GM21723 (cell line): Measurements from ENCODE around the gene PCAT6.
A peak's percentile ranks its signal among the peaks of the same experiment; 100 is the strongest.
"Not testable (repeated sequence)": the region's sequence is repeated elsewhere in the genome, so short reads cannot be mapped to it uniquely, and the experiment has no call there.

Experiments used
- ATAC-seq: cut with Tn5 transposase; IDR thresholded peaks from one replicate; pipeline ENCODE4 v1.9.1; 2021; ENCODE audit warnings: mild to moderate bottlenecking, moderate library complexity; ENCODE audit not compliant: unreplicated experiment

Gene PCAT6

DNA sequence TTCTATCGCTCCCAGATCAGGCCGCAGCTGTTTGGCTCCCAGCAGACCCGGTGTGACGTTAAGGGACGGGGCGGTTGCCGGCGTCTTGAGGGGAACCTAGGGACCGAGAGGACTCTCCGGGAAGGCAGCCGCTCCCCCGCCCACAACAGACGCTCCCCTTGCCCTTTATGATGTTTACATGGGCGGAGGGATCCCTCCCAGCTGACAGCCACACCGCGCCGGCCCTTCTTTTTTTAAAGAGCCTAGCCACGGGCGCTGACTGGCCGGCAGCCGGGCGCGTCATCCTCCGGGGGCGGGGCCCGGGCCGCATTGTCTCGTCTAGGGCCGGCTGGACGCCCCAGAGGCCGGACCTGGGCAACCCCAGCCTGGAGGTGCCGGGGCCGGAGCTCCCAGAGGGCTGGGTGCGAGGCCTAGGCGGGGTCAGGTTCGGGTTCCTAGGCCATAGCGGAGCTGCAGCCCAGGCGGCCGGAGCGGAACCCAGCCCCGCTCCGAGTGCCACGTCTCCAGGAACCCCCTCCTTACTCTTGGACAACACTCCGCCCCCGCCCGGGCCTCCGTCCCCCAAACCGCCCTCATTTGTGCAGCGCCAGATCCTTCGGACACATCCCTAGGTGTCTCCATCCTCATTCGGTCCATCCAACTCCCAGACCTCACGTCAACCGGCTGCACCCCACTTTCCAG lies at the start of gene PCAT6:
Gene PCAT6 (plus strand): TSS at position 340 of the 681 bp plus-strand sequence.
- ATAC-seq: peak; percentile 71

DNA sequence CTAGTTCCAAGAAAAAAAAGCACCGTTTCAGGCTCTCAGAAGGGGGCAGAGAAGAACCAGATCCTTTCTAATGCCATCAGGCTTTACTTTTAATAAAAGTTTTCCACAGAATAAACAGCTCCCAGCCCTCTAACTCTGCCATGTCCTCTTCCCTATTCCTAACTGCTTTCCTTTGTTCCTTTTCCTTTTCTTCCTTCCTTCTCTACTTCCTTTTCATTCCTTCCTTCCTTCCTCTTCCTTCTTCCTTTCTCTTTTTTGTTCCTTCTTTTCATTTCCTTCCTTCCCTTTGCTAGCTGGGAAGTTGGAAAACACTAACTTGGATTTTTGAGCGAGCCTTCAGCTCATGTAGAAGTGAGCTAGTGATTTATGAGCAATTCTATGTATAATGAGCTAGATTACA lies 48.7 kb upstream of the PCAT6 start:
- no peak for ATAC-seq

DNA sequence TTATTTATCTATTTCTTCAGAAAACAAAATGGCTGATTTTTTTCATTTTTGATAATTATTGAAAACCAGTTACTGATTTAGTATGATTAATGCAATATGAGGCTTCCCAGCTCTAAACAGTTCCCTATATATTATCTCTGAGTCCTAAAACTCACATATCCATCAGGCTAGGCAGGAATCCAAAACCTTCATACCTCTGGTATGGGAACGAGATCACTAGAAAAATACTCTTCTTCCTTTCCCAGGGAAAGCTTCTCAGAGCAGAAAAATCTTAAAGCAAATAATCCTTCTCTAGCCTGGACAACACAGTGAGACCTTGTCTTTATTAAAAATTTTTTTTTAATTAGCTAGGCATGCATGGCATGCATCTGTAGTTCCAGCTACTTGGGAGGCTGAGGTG lies 45.0 kb upstream of the PCAT6 start:
- no peak for ATAC-seq

DNA sequence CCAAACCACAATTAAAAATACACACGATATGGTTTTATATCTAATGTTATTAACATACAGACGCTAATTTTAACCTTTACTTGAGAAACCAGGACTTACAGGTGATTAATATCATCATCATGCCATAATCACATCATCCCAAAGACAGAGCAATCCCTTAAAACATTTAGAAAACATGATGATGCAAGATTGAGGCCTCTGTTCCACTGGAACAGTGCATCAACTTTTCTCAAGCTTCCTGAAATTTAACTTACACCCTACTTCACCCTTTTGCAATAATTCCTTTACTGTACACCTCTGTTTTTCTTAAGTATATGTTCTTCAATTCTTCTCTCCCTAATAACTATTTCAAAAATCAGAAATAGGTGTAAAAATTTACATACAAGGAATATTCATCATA lies 40.6 kb upstream of the PCAT6 start:
- no peak for ATAC-seq

DNA sequence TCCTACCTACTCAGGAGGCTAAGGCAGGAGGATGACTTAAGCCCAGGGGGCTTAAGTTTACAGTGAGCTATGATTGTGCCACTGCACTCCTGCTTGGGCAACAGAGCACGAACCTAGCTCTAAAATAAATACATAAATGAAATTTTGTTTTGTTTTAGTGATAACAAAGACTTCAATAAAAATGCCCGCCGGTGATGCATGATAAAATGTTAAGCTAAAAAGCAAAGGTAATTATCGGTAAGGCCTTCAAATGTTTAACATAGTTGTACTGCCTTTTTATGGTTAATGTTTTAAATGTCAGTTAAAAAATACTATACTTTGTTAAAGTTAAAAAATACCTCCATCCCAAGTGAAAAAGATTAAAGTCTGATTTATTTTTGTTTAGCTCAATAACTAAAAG lies 29.6 kb upstream of the PCAT6 start:
- ATAC-seq: no peak

DNA sequence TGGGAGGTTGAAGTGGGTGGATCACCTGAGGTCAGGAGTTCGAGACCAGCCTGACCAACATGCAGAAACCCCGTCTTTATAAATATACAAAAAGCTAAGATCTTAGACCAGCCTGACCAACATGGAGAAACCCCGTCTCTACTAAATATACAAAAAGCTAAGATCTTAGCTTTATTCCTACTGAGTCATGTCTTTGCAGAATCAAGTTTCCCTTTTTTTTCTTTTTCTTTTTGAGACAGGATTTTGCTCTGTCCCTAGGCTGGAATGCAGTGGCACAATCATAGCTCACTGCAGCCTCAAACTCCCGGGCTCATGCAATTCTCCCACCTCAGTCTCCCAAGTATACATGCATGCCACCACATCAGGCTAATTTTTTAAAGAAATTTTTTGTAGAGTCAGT lies 23.9 kb upstream of the PCAT6 start:
- ATAC-seq: no peak

DNA sequence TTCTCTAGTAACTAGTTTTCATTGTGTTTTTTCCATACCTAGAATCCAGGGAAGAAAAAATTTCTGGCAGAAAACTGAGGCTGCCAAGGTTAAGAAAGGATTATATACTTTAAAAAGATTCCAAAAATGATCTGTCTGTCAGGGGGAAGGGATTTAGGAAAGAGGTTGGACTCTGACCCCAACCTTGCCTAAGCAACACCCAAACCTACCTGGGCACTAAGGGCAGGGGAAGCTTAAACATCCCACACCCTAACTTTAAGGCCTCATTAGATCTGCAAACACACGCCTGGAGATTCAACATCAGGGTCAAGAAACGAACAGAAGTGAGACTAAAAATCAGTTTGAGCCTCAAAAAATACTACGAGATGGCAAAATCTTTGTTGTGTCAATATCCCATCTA lies 22.0 kb upstream of the PCAT6 start:
- no peak for ATAC-seq

DNA sequence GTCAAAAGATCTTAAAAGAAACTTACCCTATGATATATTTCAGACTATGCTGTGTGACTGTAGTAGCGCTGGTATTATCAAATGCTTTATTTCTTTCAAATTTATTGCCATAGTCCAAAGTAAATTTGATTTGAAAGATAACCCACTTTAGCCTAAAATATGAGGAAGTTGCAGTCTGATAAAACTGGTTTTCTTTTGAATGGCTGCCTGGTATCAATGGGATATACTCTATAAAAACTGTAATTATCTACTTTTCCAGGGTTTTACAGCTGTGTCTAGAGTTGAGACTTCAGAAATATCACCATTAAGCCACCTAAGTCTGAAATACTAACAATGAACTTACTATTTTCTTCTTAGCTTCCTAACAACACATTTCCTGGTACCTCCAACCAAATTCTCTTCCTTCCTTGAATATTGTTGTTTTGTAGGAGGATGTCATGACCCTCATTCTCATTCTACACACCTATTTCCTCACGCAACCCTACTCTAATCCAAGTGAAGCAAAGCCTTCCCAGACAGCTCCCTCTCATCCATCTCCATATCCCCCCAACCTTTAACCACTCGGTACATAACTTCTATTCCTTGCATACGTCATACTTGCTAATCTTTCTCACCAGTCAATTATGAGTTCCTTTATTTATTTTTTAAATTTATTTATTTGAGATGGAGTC lies 19.5 kb upstream of the PCAT6 start:
- no peak for ATAC-seq

DNA sequence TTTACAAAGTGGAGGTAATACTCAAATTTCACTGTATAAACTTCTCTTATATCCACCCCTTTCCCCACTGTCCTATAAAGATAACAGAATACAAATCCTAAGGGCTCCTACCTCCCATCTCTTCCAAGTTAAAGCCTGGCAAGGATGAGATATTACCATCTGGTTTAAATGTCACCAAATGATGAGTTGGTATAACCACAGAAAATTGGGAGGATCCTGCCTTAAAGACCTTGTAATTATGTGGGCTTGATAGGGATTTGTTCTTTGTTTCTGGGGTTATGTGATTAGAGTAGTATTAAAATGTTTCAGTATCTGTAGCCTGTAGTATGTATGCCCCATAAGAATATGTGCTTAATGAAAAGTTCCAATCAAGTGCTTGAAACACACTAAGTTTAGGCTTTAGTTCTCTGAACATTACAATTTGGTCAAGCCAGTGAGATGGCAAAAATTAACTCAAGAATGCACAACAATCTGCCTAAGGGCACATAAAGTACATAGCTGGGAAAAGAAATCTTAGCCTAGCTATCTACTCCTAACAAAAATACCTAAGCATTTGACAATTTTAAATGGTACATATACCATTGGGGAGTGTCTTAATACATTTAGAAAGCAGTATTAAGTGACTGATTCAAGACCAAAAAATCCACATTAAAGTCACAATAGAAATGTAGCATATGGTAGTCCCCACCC lies 16.6 kb upstream of the PCAT6 start:
- ATAC-seq: no peak

DNA sequence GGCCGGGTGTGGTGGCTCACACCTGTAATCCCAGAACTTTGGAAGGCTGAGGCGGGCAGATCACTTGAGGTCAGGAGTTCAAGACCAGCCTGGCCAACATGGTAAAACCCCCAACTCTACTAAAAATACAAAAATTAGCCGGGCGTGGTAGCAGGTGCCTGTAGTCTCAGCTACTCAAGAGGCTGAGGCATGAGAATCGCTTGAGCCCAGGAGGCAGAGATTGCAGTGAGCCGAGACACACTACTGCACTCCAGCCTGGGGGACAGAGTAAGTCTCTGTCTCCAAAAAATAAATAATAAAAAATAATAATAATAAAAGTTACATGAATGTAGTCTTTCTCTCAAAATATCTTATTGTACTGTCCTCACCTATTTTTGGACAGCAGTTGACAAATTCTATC lies 15.8 kb upstream of the PCAT6 start:
- not testable (repeated sequence) for ATAC-seq

DNA sequence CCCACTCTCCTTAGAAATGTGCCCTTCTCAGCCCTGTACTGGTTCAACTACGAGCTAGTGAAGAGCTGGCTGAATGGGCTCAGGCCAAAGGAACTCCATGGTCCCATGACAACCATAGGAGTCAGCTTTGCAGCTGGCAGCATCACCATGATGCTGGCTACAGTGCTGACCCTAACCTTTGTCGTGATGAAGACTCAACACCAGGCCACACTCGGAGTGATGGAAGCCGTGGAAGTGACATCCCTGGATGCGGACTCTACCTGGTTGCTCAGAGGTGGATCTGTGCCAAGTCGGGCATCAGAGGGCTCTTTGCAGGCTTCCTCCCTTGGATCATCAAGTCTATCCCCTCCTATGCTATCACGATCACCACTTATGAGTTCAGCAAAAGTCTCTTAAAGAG lies 14.1 kb upstream of the PCAT6 start:
- ATAC-seq: no peak

DNA sequence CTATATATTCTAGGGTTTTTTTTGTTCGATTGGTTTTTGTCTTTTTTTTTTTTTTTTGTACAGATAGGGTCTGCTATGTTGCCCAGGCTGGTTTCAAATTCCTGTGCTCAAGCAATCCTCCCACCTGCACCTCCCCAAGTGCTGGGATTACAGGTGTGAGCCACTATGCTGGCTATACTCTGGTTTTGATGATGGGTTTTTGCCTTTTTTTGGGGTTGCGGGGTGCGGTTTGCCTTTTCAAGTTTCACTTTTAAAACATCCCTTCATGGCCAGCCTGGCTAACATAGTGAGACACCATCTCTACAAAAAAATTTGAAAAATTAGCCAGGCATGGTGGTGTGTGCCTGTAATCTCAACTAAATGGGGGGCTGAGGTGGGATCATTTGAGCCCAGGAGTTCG lies 12.5 kb upstream of the PCAT6 start:
- ATAC-seq: no peak

DNA sequence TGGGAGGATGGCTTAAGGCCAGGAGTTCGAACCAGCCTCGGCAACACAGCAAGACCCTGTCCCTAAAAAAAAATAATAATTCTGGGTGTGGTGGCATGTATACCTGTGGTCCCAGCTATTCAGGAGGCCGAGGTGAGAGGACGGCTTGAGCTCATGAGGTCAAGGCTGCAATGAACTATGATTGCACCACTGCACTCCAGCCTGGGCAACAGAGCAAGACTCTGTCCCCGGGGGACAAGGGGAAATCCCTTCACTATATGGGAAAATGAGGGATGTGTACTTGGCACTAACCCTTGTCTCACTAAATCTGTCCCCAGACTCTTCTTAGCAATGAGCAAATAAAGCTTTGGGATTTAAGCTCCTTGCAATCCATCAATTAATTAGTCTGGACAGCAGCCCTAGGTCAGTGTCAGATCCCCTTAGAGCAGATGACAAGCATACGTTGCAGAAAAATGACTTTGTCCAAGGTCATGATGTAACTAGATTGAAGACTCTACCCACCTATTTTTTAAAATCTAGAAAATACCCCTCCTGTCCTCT lies 11.9 kb upstream of the PCAT6 start:
- no peak for ATAC-seq

DNA sequence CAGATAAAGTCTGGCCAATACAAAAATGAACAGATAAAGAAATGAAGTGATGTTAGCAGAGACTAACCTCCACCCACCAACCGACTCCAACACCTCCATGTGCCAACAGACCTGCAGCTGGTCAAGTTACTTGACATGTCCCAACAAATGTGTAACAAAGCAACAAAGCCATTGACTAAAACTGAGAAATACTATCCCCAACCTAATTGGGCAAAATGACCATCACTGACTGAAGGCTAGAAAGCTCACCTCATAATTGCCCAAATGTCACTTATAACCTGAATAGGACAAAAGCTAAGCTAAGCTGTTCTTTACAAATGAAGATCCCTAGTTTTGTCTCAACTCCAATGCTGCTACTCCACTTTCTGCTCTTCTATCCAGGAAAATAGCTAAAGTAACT lies 10.0 kb upstream of the PCAT6 start:
- ATAC-seq: no peak

DNA sequence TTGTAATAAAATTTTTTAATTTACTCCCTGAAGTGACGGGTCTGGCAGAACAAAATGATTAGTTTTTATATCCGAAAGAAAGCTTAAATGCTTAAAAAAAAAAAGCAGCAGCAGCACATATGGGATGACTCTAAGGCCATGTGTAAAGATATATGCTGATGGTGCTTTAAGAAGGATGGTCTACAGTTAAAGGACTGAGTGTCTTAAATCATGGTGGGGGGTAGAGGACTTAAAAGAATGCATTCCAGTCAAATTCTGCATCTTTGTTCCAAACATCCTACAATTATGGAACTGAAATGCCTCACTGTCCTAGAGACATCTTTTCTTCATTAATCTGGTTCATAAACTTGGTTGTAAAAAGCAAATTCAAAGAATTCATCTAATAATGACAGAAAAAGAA lies 9.6 kb upstream of the PCAT6 start:
- ATAC-seq: no peak

DNA sequence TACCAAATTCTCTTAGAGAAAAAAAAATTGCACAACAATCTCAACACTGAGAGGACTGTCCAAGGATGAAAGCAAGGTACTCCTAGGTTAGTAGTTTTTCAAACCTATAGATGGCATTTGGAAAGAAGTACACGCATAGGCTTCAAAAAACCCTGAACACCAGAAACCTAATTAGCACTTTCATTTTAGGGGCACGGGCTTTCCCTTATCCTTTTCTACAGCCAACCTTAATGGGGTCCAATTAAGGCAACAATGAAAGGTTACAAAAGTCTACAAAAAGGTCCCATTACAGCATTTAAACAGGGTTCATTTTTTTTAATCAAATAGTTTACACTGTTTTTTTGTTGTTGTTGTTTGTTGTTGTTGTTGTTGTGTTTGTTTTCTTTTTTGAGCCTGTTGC lies 8.7 kb upstream of the PCAT6 start:
- ATAC-seq: no peak

DNA sequence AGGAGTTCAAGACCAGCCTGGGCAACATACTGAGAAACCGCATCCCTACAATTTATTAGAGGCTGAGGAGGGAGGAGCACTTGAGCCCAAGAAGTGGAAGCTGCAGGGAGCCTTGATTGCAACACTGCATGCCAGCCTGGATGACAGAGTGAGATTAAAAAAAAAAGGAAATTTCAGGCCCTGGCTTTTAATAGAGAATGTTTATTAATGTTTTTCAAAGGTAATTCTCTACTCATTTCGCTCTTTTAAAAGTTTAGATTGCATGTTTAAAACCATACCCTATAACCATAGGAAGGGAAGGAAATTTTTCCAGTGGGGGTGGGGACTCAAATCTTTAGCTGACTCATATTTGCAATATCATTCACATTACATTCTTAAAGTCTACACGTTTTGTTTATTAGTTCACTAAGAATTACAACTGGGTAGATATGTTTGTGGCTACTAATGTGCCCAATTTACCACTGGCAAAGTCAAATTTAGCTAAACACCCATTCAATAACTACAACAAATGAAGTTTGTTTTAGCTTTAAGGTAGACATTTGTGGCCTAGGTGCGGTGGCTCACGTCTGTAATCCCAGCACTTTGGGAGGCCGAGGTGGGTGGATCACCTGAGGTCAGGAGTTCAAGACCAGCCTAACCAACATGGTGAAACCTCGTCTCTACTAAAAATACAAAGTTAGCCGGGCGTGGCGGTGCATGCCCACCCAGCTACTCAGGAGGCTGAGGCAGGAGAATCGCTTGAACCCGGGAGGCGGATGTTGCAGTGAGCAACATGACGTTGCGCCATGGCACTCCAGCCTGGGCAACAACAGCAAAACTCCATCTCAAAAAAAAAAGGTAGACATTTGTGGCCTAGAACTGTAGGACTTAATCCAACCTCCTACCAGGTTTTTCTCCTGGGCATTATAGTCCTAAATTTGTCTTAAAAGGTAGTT lies 7.5 kb upstream of the PCAT6 start:
- ATAC-seq: no peak

DNA sequence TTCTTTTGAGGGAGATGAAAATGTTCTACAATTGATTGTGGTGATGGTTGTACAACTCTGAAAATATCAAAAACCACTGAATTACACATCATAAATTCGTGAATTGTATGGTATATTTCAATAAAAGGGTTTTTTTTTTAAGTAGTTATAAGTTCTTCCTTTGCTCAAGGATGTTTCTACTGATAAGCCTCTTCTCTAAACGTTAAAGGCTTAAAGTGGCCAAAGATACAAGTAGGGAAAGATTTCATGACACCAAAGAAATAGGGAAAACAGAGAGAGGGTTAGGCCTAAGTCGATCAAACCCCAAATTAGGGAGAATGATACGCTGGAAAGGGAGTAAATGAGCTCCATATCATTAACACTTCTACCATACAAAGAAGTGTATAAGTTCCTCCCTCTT lies 6.6 kb upstream of the PCAT6 start:
- no peak for ATAC-seq

DNA sequence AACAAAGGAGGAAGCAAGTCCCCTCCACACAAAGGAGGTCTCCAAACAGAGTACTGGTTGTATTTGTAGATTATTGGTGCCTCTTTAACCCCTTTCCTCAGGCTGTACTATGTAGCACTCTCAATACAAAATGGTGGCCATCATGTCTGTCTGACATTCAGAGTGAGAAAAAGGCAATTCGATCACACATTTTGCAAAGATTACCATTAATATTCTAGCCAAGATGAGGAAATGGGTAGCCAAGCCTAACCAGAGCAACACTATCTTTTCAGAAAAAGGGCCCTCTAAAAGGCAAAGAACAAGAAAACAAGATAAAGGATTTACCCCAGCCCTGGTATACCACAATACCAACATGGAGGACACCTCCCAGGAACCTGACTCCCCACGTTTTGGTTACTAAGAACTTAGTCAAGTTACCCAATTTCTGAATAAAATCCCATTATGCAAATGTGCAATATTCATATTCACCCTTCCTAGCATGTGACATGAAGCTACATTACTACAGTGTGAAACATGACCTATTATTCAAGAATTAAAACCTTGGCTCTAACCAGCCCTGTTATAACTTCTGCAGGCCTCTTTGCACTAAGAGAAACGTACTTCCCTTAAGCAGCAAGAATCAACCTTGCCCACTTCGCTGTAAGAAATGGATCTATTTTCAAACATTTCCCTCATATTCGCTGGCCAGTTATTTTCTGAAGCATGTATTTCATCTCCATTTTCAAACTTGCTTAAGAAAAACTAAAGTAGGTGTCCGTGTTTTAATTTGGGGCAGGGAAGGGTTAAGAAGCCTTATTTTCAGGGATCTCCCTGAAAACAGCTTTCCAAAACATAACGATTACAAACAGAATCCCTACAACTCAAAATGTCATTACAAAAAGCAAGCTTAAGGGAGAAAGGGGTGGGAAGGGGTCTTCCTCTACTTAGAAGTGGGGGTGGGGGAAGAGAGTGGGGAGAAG lies 4.6 kb upstream of the PCAT6 start:
- no peak for ATAC-seq
